ENCODE measurements around the gene COQ8A.

DNA sequence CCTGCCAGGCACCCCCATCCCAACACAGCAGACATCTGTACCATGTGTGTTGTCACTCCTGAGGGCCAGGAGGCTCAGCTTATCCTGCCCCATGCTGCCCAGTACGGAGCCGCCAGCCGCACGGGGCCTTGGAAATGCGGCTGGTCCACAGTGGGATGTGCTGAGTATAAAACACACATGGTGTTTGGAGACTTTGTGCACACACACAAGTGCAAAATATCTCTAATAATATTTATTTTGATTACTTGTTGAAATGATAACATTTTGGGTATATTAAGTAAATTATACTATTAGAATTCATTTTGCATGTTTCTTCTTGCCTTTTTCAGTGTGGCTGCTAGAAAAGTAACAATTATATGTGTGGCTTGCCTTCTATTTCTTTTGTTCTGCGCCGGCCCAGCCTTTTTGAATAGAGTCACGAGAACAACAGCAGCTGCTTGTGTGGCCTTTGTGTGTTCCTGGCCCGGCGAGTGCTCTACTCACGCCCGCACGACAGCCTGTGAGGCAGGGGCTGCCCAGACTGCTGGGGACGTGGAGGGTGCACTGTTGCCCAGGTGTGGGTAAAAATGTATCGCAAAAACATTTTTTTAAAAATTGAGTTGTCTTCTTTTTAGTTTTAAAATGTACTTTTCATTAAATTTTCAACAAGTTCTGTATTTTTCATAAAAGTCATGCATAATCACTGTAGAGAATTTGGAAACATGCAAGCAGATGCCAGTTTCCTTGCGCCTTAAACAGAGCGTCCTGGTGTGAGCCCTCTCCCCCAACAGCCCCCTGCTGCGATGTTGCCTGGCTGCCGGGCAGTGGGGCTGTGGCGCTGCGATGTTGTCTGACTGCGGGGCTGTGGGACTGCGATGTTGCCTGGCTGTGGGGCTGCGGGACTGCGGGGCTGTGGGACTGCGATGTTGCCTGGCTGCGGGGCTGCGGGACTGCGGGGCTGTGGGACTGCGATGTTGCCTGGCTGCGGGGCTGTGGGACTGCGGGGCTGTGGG lies 35.5 kb downstream of the COQ8A start:
- TF ChIP-seq, protein P1, sequence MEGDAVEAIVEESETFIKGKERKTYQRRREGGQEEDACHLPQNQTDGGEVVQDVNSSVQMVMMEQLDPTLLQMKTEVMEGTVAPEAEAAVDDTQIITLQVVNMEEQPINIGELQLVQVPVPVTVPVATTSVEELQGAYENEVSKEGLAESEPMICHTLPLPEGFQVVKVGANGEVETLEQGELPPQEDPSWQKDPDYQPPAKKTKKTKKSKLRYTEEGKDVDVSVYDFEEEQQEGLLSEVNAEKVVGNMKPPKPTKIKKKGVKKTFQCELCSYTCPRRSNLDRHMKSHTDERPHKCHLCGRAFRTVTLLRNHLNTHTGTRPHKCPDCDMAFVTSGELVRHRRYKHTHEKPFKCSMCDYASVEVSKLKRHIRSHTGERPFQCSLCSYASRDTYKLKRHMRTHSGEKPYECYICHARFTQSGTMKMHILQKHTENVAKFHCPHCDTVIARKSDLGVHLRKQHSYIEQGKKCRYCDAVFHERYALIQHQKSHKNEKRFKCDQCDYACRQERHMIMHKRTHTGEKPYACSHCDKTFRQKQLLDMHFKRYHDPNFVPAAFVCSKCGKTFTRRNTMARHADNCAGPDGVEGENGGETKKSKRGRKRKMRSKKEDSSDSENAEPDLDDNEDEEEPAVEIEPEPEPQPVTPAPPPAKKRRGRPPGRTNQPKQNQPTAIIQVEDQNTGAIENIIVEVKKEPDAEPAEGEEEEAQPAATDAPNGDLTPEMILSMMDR (IDR thresholded peaks at IDR 0.05) = no peak
- no peak for TF ChIP-seq POLR2AphosphoS5 (IDR thresholded peaks at IDR 0.05)
- TF ChIP-seq EP300 (IDR thresholded peaks at IDR 0.05) = no peak
- TF ChIP-seq POLR2A (IDR thresholded peaks at IDR 0.05) = no peak
